SJSA1 (cell line): Measurements from ENCODE around the gene VSIR. TPM values are rescaled to one million over a fixed set of nuclear protein-coding genes. Genes with fewer than 3 reads are reported as not detected.

Source experiments
- DNase-seq, 2 experiments: peaks; one replicate each; pipeline ENCODE4 v3.0.0-alpha.2; 2015 to 2020; ENCODE audit warnings: low spot score in 2 of 2, low read depth in 1 of 2
- H3K27ac ChIP-seq: fragments of 250-450 bp; sonication (Bioruptor Pico); 2 replicates; pipeline ENCODE4 v1.5.1; 2020; ENCODE audit warnings: mild to moderate bottlenecking, moderate library complexity
- H3K27me3 ChIP-seq: fragments of 250-450 bp; sonication (Bioruptor Pico); replicated peaks from 2 replicates; pipeline ENCODE4 v1.5.1; 2020; ENCODE audit warnings: mild to moderate bottlenecking, moderate library complexity
- H3K36me3 ChIP-seq: fragments of 250-450 bp; sonication (Bioruptor Pico); 2 replicates; pipeline ENCODE4 v1.5.1; 2020; ENCODE audit warnings: mild to moderate bottlenecking
- H3K4me1 ChIP-seq: fragments of 250-450 bp; sonication (Bioruptor Pico); replicated peaks from 2 replicates; pipeline ENCODE4 v1.6.1; 2021; ENCODE audit warnings: mild to moderate bottlenecking
- H3K4me3 ChIP-seq: fragments of 250-450 bp; sonication (Bioruptor Pico); 2 replicates; pipeline ENCODE4 v1.5.1; 2020; ENCODE audit warnings: mild to moderate bottlenecking
- H3K9me3 ChIP-seq: fragments of 250-450 bp; sonication (Bioruptor Pico); replicated peaks from 2 replicates; pipeline ENCODE4 v1.5.1; 2020; ENCODE audit warnings: mild to moderate bottlenecking
- total RNA-seq: library from RNA; depleted of rRNA; stranded (reverse); fragments of >200 nt; shearing (Covaris generic); gene quantifications from 2 replicates; pipeline ENCODE4 v1.2.3, GENCODE V29; 2014

VSIR gene
- total RNA-seq, 1 experiment from 2014 or later = 36.4 TPM

DNA sequence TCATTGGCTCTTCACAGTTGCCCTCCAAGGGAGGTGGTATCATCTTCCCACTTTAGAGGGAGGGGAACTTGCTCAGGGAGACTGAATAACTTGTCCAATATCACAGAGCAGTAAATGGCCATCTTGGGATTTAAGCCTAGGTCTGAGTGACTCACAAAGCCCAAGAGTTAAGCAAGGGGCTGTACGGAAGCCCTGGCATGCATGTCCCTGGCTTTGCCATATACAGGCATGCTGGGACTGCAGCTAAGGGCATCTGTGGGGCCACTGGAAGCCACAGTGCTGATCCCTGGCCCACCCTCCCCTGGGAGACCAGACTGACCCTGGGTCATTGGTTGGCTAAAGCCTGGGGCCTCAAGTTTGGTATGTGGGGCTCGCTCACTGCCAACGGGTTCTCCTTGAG lies 3.1 kb downstream of the VSIR start:
- no peaks in the 10 kb centered on the region for H3K27me3 ChIP-seq
- no peaks in the 10 kb centered on the region for H3K9me3 ChIP-seq
- peaks cover 84% of the 10 kb centered on the region for H3K4me1 ChIP-seq
- peaks cover 13% of the 10 kb centered on the region; the same call in 1 of the 2 replicates for H3K36me3 ChIP-seq
- H3K4me3 ChIP-seq = no peak overlapping the region
- no peak for DNase-seq
- H3K27ac ChIP-seq = no peak overlapping the region

DNA sequence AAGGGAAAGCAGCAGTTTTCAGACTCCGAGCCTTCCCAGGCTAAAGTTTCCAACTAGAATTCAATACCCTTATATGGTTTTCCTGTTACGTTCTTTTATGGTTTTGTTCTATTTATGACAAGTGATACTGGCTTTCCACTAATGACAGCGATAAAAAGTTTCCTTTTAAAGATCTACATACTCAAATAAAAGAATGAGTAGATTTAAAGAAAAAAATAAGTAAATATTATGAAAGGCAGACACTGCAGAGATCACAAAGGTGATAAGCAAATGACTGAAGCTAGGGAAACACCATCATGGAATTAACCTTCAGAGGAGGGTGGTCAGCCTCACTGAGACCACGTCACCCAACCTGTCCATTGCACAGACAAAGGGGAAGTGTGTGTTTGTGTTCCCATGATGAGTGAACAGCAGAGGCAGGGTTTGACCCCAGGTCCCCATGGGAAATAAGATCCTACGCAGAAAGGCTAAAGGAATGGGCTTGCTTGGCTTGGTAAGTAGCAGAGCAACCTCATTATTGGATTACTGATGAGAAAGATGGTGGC lies 4.0 kb downstream of the VSIR start:
- no peak for DNase-seq
- Histone ChIP-seq H3K4me3 (no peak overlapping the region), H3K36me3 (peaks cover 13% of the 10 kb centered on the region; the same call in 1 of the 2 replicates), H3K4me1 (peaks cover 91% of the 10 kb centered on the region), H3K27ac (peak overlapping the region; percentile 94), H3K27me3 (no peaks in the 10 kb centered on the region), H3K9me3 (no peaks in the 10 kb centered on the region)

DNA sequence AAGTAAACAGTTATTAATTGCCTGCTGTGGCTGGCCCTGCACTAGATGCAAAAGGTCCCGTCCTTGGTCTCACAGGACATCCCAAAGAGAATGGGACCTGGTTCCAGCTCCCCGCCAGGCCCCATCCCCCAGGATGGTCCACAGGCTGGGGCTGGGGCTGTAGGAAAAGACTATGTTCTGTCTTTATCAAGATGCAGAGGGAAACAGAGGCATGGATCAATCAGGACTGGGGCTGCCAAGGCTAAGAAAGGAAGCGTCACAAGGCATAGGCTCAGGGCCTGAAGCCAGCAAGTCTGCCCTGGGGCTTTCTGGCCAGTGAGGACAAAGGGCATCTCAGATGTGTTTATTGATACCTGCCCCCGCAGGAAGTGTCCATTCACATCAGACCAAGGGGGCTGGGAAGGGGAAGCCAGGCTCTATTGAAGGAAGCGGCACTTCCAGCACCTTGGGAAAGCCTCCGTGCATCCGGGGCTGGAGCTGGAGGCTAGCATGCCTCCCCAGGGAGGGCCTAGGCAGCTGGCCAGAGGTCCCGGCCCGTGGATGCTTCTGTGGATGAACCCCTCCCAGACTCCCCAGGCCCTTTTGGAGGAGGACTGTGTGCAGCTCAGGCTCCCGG lies 5.8 kb downstream of the VSIR start:
- Histone ChIP-seq H3K36me3 (peaks cover 13% of the 10 kb centered on the region; the same call in 1 of the 2 replicates), H3K9me3 (no peaks in the 10 kb centered on the region), H3K27ac (peak overlapping the region; percentile 94), H3K4me1 (peaks cover 91% of the 10 kb centered on the region), H3K4me3 (no peak overlapping the region), H3K27me3 (no peaks in the 10 kb centered on the region)
- peak; percentile 72 to 75 for DNase-seq

DNA sequence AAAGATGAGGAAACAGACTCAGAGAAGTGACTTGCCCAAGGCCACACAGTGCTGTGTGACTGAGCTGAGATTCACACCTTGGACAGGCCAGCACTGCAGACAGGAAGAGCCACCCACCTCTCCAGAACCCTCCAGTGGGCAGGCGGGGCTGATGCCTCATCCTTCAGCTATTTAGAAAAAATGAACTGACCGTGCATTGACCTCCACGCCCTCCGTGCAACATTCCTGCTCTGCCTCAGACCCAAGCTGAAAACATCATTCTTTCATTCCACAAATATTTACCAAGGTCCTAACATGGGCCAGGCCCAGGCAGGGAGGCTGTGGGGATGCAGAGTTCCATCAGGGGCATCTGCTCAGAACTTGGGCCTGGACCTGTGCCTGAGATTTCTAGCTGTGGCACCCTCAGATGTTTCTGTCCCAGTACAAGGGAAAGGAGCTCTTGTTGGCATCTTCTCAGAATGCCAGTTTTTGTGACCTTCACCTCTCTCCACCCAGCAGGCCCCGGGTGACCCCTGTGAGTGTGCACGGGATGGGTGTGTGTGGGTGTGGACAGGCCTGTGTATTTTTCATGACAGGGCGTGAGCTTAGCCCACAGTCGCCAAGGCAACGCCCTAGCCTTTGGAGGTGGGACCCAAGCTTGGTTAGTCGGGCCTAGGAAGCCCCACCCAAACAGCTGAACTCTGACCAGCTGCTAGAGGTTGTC lies 6.5 kb downstream of the VSIR start:
- Histone ChIP-seq H3K27ac (peak overlapping the region; percentile 94), H3K9me3 (no peaks in the 10 kb centered on the region), H3K4me1 (peaks cover 87% of the 10 kb centered on the region), H3K27me3 (no peaks in the 10 kb centered on the region), H3K4me3 (no peak overlapping the region), H3K36me3 (peaks cover 14% of the 10 kb centered on the region; the same call in 1 of the 2 replicates)
- DNase-seq = peak; percentile 97 to 99

DNA sequence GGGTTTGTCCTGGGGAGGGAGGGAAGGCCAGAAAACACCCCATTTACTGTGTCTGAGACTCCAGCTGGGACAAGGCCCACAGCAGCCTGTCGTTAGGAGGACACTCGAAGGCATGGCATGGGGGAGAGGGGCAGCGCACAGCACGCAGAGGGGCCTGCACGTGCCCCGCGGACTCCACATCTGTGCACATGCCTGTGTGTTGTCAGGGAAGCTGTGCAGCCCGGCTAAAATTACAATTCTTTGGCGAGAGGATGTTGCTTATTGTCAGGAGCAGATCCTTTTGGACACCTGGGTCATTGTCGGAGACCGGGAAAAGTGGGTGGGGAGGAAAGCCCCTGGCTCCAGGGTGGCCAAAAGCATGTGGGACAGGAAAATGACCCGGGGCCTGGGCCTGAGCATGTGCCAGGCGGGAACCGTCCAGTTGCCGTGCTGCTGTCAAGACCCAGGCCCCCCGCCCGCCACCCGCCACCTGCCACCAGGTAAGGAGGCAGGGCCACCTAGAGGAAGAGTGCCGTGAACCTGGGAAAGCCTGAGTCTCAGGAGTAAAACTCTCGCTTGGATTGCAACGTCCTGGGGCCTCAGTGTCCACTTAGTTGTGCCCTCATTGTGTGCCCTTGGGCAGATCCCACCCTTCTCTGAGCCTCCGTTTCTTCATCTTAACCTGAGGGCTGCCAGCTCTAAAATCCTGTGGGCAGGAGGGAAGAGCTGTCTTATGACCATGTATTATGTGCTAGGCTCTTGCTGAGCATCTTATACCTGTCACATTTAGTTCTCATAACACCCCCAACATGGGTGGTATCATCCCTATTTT lies 7.2 kb downstream of the VSIR start:
- Histone ChIP-seq H3K4me3 (no peak overlapping the region), H3K36me3 (peaks cover 22% of the 10 kb centered on the region; the same call in 1 of the 2 replicates), H3K9me3 (no peaks in the 10 kb centered on the region; the same call in 1 of the 2 replicates), H3K4me1 (peaks cover 82% of the 10 kb centered on the region), H3K27me3 (no peaks in the 10 kb centered on the region), H3K27ac (peak overlapping the region; percentile 94)
- DNase-seq = peak in 1 of 2 experiments; percentile 23

DNA sequence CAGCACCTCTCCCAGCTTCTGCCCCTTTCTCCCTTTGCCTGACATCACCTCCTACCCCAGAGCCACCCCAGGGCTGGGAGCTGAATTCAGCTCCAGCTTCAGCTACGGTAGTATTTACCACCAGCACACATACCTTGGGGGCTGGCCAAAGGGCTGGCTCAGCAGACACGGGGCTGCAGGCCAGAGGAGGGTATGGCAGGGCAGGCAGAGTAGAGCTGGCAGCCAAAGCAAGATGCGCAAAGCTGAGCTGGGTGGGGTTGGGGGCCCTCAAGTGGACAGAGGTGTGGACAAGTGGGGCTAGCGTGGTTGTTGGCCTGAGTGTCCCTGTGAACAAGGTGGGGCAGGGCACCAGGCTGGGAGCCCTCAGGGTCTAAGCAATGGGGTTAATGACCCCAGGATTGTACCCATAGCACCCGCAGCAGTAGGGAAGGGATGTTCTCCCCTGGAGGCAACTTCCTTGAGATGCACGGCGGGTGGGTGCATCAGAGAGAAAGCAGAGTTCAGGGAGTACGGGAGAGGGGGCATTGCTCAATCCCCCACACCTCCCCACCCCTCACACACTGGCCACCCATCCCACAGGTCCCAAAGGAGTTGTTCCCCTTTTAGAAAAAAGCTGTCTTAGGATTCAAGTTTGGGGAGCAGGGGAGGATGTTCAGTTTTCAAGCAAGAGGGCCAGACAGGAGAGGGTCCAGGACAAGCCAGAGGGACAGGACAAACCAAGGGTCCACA lies 8.0 kb downstream of the VSIR start:
- Histone ChIP-seq H3K27me3 (no peaks in the 10 kb centered on the region), H3K4me1 (peaks cover 77% of the 10 kb centered on the region), H3K9me3 (no peaks in the 10 kb centered on the region; the same call in 1 of the 2 replicates), H3K27ac (peak overlapping the region; percentile 94), H3K36me3 (peaks cover 28% of the 10 kb centered on the region; the same call in 1 of the 2 replicates), H3K4me3 (no peak overlapping the region)
- peak in 1 of 2 experiments; percentile 19 for DNase-seq

DNA sequence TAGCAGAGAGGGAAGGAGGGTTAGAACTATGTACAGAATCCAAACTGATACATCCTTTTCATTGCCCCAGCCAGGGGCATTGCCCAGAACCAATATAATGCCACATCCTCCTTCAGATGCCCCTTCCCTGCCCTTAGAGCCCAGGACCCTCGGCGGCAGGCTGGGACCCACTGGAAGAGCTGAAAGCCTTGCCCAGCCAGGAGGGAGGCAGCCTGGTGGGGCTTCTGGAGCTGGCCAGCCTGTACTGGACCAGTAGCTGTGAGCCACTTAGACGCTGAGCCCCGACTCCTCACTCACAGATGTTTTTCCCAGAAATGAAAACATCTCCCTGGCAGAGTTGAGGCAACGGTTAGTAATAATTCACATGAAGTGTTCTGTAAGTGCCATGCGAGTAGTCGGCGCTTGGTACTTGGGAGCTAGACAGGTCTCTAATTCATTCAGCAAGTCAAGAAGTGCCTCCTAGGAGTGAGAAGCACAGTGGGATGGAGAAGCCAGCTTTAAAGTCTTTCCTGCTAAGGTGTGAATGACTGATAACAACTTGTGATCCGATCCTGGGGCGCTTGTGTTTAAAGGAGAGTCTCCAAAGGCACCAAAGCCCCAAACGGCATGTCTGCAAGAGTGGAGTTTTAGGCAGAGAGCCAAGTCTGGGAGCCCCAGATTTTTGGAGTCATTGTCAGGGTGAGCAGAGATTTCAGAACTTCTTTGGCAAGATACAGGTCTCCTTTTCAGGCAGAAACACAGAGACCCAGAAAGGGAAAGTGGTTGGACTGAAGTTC lies 9.8 kb downstream of the VSIR start:
- Histone ChIP-seq H3K4me1 (peaks cover 68% of the 10 kb centered on the region), H3K9me3 (no peaks in the 10 kb centered on the region; the same call in 1 of the 2 replicates), H3K27me3 (no peaks in the 10 kb centered on the region), H3K4me3 (no peak overlapping the region), H3K27ac (no peak overlapping the region), H3K36me3 (peaks cover 34% of the 10 kb centered on the region)
- no peak for DNase-seq

DNA sequence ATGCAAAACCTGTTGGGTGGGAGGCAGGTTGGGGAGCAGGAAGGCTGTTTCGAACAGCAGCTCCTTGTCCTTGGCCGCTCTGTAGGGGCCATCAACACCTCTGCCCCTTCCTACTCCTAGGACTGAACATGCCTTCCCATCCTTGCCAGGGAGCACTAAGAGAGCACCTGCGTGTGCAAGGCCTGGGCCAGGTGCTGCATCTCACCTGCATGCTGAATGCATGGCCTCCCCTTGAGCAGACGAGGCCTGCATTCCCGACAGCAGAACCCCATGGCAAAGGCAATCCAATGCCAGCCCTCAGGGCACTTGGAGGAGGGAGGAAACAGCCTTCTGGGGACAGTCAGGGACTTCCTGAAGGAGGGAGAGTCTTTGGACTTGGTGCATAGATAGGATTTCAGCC lies 11.0 kb downstream of the VSIR start:
- peaks cover 56% of the 10 kb centered on the region for H3K4me1 ChIP-seq
- DNase-seq = no peak

DNA sequence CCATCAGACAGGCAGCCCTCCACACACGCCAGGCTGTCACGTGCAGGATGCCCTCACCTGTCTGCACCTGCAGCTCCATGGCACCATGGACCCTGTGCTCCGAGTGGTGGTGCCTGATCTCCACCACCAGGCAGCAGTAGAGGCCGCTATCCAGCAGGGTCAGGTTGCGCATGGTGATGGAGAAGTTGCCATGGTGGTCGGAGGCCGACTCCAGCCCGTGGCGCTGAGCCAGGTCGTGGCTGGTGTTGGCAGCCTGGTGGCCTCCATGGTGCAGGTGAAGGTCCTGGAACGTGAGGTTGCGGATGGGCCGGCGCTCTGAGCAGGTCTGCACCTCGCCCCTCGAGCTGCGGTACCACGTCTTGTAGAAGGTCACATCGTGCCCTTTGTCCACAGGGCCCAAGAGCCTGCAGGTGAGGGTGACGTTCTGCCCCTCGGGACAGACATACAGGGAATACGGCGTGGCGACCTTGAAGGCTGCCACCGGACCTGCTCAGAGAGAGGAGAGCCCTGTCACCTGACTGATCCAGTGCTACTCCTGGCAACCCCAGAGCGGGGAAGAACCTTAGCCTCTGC lies 11.7 kb downstream of the VSIR start:
- Histone ChIP-seq H3K4me1 (peaks cover 50% of the 10 kb centered on the region), H3K27me3 (no peaks in the 10 kb centered on the region), H3K27ac (no peak overlapping the region), H3K9me3 (no peaks in the 10 kb centered on the region; the same call in 1 of the 2 replicates), H3K4me3 (no peak overlapping the region), H3K36me3 (peaks cover 34% of the 10 kb centered on the region)
- no peak for DNase-seq

More for the DNA sequence above, 11.0 kb downstream of the VSIR start:
- Histone ChIP-seq H3K36me3 (peaks cover 32% of the 10 kb centered on the region), H3K27ac (no peak overlapping the region), H3K9me3 (no peaks in the 10 kb centered on the region; the same call in 1 of the 2 replicates), H3K27me3 (no peaks in the 10 kb centered on the region), H3K4me3 (no peak overlapping the region)

DNA sequence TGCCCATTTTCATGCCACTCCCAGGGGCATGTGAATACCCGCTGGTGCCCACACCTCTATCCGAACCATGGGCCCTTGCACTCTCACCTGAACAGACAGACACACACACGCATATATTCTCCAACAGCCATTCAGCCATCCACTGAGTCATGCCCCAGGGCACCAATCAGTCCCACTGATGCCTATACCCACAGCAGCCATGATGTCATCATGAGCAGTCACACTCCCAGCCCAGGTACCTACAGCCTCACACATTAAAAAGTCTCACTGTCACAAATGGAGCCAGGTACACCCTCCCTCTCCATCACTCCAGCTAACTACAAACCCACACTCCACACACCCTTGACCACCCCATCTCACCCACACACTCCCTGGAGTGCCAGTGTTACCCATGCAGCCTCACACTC lies 12.2 kb downstream of the VSIR start:
- DNase-seq = no peak
- H3K4me1 ChIP-seq = peaks cover 45% of the 10 kb centered on the region
- H3K36me3 ChIP-seq = peaks cover 31% of the 10 kb centered on the region
- H3K9me3 ChIP-seq = no peaks in the 10 kb centered on the region; the same call in 1 of the 2 replicates
- H3K4me3 ChIP-seq = no peak overlapping the region
- H3K27me3 ChIP-seq = no peaks in the 10 kb centered on the region
- H3K27ac ChIP-seq = no peak overlapping the region

DNA sequence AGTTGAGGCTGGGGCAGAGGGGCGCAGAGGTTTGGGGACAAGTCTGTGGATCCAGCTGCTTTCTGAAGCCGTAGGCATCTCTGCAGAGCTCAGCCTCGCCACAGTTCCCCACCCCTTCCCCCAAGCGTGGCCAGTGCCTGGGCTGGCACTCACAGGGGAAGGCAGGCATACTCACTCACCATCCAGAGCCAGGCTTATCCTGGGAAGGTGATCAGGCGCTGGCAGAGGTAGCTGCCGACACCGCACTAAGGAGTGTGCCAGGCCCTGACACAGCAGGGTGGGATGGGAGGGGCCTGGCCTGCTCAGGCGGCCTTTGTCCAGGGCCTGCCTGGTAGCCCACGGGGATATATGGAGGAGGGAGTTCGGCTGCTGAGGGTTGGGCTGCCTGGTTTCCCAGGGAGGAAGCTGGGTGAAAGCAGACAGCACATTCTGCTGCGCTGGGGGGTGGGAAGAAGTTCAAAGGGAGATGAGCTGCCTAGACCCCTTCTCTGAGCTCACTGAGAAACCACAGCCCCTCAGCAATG lies 15.9 kb downstream of the VSIR start:
- H3K27ac ChIP-seq = no peak overlapping the region
- H3K4me3 ChIP-seq = no peak overlapping the region
- H3K36me3 ChIP-seq = peaks cover 35% of the 10 kb centered on the region
- peaks cover 16% of the 10 kb centered on the region for H3K4me1 ChIP-seq
- no peaks in the 10 kb centered on the region; the same call in 1 of the 2 replicates for H3K9me3 ChIP-seq
- no peaks in the 10 kb centered on the region for H3K27me3 ChIP-seq
- no peak for DNase-seq
